ENCODE measurements around the gene SLC27A3.
"Not testable (repeated sequence)": the region's sequence is repeated elsewhere in the genome, so short reads cannot be mapped to it uniquely, and the experiment has no call there.

Gene SLC27A3

GRCh38 chr1:153780551-153780950 lies 5.3 kb downstream of the SLC27A3 start:
- H3K4me3 ChIP-seq (ENCODE audit: control insufficient read depth, low read depth, low read length), result no peak overlapping the region

GRCh38 chr1:153782648-153783047 lies 7.4 kb downstream of the SLC27A3 start:
- H3K4me3 ChIP-seq (ENCODE audit: control insufficient read depth, low read depth, low read length), result peak overlapping the region; percentile 69
- not testable (repeated sequence) for DNase-seq (ENCODE audit: low read depth)

More at GRCh38 chr1:153780551-153780950, 5.3 kb downstream of the SLC27A3 start:
- no peak for TF ChIP-seq CTCF (conservative IDR thresholded peaks at IDR 0.05; ENCODE audit: control insufficient read depth, insufficient read depth, low read depth, low read length)
- no peak for DNase-seq (ENCODE audit: low read depth)

GRCh38 chr1:153783233-153784190 lies 8.3 kb downstream of the SLC27A3 start:
- H3K4me3 ChIP-seq (ENCODE audit: control insufficient read depth, low read depth, low read length), result peak overlapping the region; percentile 69
- DNase-seq (ENCODE audit: low read depth), result peak; percentile 84
- TF ChIP-seq CTCF (conservative IDR thresholded peaks at IDR 0.05; ENCODE audit: control insufficient read depth, insufficient read depth, low read depth, low read length), result no peak

- no peak for TF ChIP-seq CTCF (conservative IDR thresholded peaks at IDR 0.05; ENCODE audit: control insufficient read depth, insufficient read depth, low read depth, low read length)
- no peak for DNase-seq (ENCODE audit: low read depth)
- no peak overlapping the region for H3K4me3 ChIP-seq (ENCODE audit: control insufficient read depth, low read depth, low read length)
These were observed 11.0 kb downstream of the SLC27A3 start for GRCh38 chr1:153786038-153786790.

- H3K4me3 ChIP-seq (ENCODE audit: control insufficient read depth, low read depth, low read length), result no peak overlapping the region
- TF ChIP-seq CTCF (conservative IDR thresholded peaks at IDR 0.05; ENCODE audit: control insufficient read depth, insufficient read depth, low read depth, low read length), result no peak
- DNase-seq (ENCODE audit: low read depth), result no peak
These were observed 14.3 kb downstream of the SLC27A3 start for GRCh38 chr1:153789478-153790034.

GRCh38 chr1:153790313-153790965 lies 15.2 kb downstream of the SLC27A3 start:
- DNase-seq (ENCODE audit: low read depth), result peak; percentile 79
- peak overlapping the region; percentile 25 for H3K4me3 ChIP-seq (ENCODE audit: control insufficient read depth, low read depth, low read length)
- no peak for TF ChIP-seq CTCF (conservative IDR thresholded peaks at IDR 0.05; ENCODE audit: control insufficient read depth, insufficient read depth, low read depth, low read length)
